GM18519 (cell line): ENCODE data around the gene PAFAH1B1.
"Not testable (repeated sequence)": the region's sequence is repeated elsewhere in the genome, so short reads cannot be mapped to it uniquely, and the experiment has no call there.

Experiments used
- ATAC-seq: cut with Tn5 transposase; IDR thresholded peaks from one replicate; pipeline ENCODE4 v1.9.1; 2021; ENCODE audit warnings: mild to moderate bottlenecking, moderate library complexity; ENCODE audit not compliant: unreplicated experiment, low FRiP score

The PAFAH1B1 gene

DNA sequence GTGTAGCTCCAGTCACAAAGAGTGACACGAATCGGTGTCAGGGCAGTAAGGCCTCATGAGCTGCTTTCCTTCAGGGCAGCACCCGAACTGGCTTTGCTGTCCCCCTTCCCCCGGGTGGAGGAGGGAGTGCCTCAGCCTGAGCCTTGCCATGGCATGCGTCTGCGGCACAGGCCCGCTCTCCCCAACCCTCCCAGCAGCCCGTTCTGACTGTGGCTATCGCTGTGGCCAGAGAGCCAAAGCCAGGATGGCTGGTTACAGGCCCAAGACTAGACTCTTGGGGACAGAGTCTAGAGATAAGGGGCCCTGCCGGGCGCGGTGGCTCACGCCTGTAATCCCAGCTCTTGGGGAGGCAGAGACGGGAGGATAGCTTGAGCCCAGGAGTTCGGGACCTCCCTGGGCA, 92.2 kb downstream of the PAFAH1B1 start:
- ATAC-seq, result no peak

GRCh38 chr17:2687074-2687418, 93.6 kb downstream of the PAFAH1B1 start:
- ATAC-seq, result no peak

DNA sequence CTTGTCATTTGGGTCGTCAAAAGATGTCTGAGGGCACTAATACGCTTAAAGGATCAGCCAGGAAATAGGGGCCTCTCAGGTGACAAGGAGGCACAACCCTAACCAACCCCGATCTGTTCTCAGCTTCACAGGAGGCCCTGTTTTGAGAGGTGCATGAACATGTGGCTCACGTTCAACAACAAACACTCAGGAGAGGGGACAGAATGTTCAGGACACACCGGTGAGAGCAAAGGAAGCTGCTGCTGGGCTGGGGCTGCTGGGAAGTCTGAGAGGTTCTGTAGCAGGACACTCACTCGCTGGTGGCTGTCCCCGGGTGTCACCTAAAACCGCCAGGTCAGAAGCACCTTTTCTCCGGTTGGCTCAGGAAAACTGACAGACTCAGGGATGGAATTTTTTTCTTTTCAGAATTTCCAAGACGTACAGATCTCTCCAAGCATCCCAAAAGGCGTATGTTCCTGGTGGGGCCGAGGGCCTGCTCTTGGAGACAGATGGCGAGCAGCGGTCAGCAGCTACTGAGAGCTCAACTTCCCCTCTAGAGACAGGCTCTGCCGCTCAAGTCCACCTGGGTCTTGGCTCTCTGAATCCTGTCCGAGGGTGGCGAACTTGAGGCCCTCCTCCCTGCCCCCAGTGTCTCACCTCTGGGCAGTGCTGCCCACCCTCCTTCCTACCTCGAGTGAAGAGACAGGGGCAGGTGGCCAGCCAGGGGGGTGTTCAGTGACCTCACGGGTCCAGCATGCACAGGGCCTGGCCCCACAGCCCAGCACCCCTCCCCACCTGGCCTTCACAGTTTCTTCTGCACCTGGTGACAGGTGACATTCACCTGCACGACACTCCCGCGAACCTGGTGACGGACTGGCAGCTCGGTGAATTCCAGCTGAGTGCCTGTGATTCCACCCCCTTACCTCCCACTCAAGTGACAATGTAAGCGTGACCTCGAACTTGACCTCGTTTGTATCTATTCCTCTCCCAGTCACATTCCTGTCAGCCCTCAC, 95.2 kb downstream of the PAFAH1B1 start:
- no peak for ATAC-seq

- no peak for ATAC-seq
Measured at GRCh38 chr17:2689411-2690164, 96.1 kb downstream of the PAFAH1B1 start.

- ATAC-seq, result no peak
Measured at GRCh38 chr17:2690165-2691068, 97.0 kb downstream of the PAFAH1B1 start.

GRCh38 chr17:2691069-2691871, 97.8 kb downstream of the PAFAH1B1 start:
- ATAC-seq, result no peak

- ATAC-seq, result no peak
Measured at GRCh38 chr17:2691965-2692780, 98.7 kb downstream of the PAFAH1B1 start.

DNA sequence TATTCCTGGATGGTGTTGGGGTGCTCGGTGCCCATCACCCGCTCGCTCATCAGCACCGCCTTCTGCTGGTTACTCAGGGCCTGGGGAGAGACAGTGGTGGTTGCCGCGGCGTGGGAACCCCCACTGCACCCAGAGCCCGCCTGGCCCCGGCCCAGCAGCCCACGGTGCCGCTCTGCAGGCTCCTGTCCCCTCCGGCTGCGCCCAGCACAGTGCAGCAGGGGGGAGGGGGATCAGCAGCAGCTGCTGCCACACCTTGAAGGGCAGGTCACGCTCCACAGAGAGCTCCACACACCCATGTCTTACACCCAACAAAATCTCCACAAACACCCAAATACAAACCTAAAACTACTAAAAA, 99.3 kb downstream of the PAFAH1B1 start:
- no peak for ATAC-seq

DNA sequence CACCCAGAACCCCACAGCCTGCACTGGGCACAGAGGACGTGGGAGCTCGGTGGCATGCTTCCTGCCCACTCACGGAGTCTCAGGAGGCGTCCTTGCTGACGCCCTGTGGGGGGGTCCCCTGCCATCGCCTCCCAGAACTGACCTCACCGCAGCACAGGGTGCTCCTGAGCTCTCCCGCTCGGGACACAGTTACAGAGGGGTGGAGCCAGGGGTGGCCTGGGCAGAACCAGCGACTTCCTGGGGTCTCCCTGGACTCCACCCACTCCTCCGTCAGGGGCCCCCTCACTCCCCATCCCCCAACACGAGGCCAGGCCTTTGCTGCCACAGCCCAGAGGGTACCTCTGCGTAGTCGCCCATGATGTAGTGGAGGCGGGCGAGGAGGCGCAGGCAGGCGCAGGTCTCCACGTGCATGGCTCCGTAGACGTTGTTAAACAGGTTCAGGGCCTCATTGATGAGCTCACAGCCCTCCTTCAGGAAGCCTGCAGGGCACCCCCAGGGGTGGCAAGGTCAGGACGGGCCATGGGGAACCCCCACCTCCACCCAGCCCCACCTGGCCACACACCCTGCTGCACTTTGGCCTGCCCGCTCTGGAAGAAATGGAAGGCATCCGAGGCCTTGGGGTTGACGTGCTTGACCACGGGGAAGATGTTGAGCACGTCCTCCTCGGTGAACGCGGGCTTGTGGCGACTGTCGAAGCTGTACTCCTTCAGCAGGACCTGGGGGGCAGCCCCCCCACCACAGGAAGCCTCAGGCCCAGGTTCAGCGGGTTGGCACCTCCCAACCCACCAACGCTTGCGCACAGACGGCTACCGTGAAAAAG, 100.3 kb downstream of the PAFAH1B1 start:
- no peak for ATAC-seq

DNA sequence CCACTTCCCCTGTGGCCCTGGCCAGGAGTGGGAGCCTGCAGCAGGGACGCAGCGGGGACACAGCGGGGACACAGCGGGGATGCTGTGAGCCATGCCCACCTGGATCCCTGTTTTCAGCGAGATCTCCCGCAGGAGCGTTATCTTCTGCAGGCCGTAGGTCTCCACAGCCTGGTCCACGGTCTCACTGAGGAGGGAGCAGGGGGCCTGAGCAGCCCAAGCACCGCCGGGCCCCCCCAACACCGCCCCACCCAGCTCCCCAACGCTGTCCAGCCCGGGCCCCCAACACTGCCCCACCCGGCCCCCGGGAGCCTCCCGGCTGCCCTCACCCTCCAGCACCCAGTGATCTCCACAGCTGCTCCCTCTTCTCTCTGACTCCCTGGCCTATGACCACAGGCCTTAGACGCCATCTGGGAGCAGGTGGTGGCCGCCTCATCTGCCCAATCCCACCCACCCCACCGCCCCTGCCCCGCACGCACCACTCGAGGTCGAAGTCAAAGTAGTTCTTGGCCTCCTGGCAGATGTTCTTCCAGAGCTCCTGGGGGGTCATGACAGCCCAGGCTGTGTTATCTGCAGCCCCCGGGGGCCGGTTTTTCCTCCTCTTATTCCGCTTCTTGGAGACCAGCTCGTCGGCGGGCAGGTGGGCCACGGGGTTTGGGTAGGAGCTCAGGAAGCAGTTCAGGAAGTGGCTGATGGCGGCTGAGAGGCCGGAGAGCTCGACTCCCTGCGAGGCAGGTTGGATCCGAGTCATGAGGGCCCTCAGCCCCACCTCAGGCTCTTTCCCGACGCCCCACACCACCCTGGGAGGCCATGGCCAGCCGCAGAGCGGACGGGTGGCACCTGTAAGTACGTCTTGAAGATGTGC, 101.2 kb downstream of the PAFAH1B1 start:
- ATAC-seq, result no peak

DNA sequence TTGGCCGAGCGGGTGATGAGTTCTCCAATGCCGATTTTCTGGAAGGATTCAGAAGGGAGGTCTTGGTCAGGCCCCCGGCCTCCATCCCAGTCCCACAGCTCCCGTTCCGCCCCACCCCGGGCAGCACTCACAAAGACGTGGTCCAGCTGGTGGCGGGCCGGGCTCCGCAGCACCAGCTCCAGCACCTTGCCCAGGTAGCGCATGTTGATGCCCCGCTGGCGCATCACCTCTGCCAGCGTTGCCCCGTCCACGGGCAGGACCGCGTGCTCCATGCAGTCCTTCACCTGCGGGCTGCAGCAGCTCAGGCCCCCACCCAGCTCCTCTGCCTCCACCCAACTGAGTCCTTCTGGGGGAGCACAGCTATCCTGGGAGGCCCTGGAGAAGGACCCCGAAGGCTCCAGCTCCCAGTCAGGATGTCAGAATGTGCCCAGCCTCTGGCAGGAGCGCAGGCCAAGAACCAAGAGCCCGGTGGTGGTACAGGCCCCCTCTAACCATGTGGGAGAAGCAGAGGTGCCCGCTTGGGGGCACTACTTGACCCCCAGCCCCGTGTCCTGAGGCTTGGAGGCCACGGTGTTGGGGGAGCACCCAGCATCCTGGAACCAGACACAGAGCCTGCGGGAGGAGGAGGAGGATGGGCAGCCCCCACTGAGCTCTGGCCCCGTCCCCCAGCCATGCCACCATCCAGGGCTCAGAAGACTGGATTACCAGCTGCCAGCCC, 101.9 kb downstream of the PAFAH1B1 start:
- ATAC-seq, result no peak

DNA sequence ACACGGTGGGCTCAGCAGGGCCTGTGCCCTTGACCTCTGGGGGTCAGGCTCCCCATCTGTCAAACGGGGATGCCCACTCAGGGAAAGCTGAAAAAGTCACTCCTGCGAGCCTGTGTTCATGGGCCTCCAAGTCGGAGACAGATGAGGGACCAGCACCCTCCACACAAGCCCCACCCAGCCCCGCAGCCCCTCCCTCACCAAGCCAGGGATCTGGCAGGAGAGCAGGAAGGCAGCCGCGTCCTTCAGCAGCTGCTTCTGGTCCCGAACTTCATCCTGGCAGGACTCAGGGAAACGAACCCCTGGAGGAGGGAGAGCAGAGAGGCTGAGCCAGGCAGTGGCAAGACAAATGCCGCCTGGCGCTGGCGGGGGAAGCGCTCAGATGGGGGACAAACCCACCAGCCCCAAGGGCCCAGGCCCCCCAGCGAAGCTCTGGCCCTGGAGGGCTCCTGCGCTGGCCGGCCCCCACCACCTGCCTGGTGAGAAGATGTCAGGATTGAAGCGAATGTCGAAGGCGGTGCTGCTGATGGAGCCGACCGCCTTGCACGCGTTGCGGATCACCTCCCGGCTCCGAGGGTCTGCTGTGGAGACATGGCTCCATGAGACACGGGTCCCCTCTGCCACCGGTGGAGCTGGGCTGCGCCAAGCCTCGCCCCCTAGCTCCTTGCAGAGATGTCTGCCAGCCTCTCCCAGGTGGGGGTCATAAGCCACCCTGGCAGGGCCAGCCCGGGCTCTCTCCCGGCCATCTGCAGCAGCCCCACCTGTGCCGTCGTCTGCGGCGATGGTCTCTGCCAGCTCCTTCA, 102.7 kb downstream of the PAFAH1B1 start:
- ATAC-seq, result no peak

DNA sequence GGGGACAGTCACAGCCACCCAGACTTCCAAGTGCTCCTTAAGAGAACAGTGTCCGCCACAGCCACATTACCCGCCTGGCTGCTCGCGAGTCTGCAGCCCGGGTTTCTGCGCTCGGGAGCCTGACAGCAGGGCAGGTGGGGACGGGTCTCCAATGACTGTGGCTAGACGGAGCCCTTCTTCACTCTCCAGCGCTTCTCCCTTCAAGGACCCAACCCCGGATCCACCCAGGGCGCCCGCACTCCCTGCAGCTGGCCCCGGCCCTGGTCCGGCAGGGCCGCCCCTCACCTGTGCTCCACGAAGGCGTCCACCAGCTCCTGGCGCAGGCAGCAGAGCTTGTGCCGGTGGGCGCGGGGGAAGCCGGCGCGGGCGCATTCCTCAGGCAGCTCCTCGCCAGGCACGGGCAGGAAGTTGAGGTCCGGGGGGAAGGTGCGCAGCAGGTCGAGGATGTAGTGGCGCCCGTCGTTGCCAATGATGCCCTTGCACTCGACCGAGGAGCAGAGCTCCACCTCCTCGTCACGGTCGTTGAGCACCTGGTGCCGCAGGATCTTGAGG, 104.2 kb downstream of the PAFAH1B1 start:
- no peak for ATAC-seq

GRCh38 chr17:2699216-2699805, 105.9 kb downstream of the PAFAH1B1 start:
- not testable (repeated sequence) for ATAC-seq

- no peak for ATAC-seq
Measured at GRCh38 chr17:2700030-2700490, 106.6 kb downstream of the PAFAH1B1 start.
